Naive thymus-derived CD4-positive, alpha-beta T cell (primary cell): Measurements from ENCODE around the gene POU6F2. TPM values are rescaled to one million over a fixed set of nuclear protein-coding genes. Genes with fewer than 3 reads are reported as not detected.
"Not testable (repeated sequence)": the region's sequence is repeated elsewhere in the genome, so short reads cannot be mapped to it uniquely, and the experiment has no call there.

Experiments used
- ATAC-seq: fragments of 150-1000 bp; cut with Tn5 transposase; 2 replicates; pipeline ENCODE4 v1.10.0; 2021; ENCODE audit warnings: mild to moderate bottlenecking, moderate library complexity
- CTCF ChIA-PET: fragments of 350-600 bp; sonication (Branson Sonifier 250); formaldehyde crosslinking; loops from one replicate; lab custom pipeline; 2021; ENCODE audit warnings: antibody characterized with exemption; lab: Charles Lee
- POLR2A ChIA-PET: fragments of 350-600 bp; sonication (Branson Sonifier 250); formaldehyde crosslinking; loops from one replicate; lab custom pipeline; 2021; ENCODE audit warnings: antibody characterized with exemption, inconsistent platforms; lab: Charles Lee
- DNase-seq, 9 donors: peaks; one replicate each; pipeline versions ENCODE4 v3.0.0 to v3.0.0-alpha.2; 2020 to 2022; ENCODE audit warnings: mixed read lengths in 1 of 9
- H3K27ac ChIP-seq: one replicate; pipeline ENCODE4 v1.7.0; 2013; ENCODE audit warnings: mild to moderate bottlenecking, low read depth, low read length, moderate library complexity
- H3K27me3 ChIP-seq, 2 donors: one replicate each; pipeline ENCODE4 v1.7.0; 2013; ENCODE audit warnings: low read length in 2 of 2, mild to moderate bottlenecking in 2 of 2, moderate library complexity in 2 of 2; ENCODE audit not compliant: control insufficient read depth in 2 of 2, insufficient read depth in 2 of 2
- H3K36me3 ChIP-seq, 3 experiments: 1 replicate in 2 of 3; 2 replicates in 1 of 3; pipeline ENCODE4 v1.7.0; 2013; ENCODE audit warnings: low read length in 3 of 3, mild to moderate bottlenecking in 3 of 3, moderate library complexity in 1 of 3; ENCODE audit not compliant: insufficient read depth in 3 of 3, control insufficient read depth in 2 of 3
- H3K4me1 ChIP-seq, 2 donors: one replicate each; pipeline ENCODE4 v1.7.0; 2013; ENCODE audit warnings: low read length in 2 of 2, mild to moderate bottlenecking in 2 of 2, moderate library complexity in 1 of 2; ENCODE audit not compliant: control insufficient read depth in 2 of 2, insufficient read depth in 2 of 2
- H3K4me3 ChIP-seq: 2 replicates; pipeline ENCODE4 v1.7.0; 2013; ENCODE audit warnings: mild to moderate bottlenecking, low read length
- H3K9me3 ChIP-seq, 3 experiments: 1 replicate in 2 of 3; 2 replicates in 1 of 3; pipeline ENCODE4 v1.7.0; 2013; ENCODE audit warnings: low read length in 3 of 3; ENCODE audit not compliant: control insufficient read depth in 2 of 3
- H3K27ac Mint-ChIP-seq, 9 donors: one replicate each; pipeline ENCODE4 v1.8.0; 2020 to 2022; ENCODE audit warnings: mixed read lengths in 9 of 9, mild to moderate bottlenecking in 8 of 9, moderate library complexity in 5 of 9, inconsistent platforms in 2 of 9
- H3K27me3 Mint-ChIP-seq, 5 donors: one replicate each; pipeline ENCODE4 v1.8.0; 2021 to 2022; ENCODE audit warnings: mixed read lengths in 5 of 5, mild to moderate bottlenecking in 1 of 5
- H3K36me3 Mint-ChIP-seq, 5 donors: one replicate each; pipeline ENCODE4 v1.8.0; 2020 to 2022; ENCODE audit warnings: mixed read lengths in 5 of 5, mild to moderate bottlenecking in 3 of 5, inconsistent platforms in 1 of 5
- H3K4me1 Mint-ChIP-seq, 7 donors: one replicate each; pipeline ENCODE4 v1.8.0; 2020 to 2022; ENCODE audit warnings: mixed read lengths in 7 of 7, mild to moderate bottlenecking in 3 of 7, inconsistent platforms in 1 of 7
- H3K4me3 Mint-ChIP-seq, 10 donors: one replicate each; pipeline ENCODE4 v1.8.0; 2020 to 2022; ENCODE audit warnings: mild to moderate bottlenecking in 10 of 10, mixed read lengths in 10 of 10, moderate library complexity in 6 of 10, inconsistent platforms in 2 of 10
- H3K9me3 Mint-ChIP-seq, 11 donors: one replicate each; pipeline ENCODE4 v1.8.0; 2020 to 2022; ENCODE audit warnings: mixed read lengths in 11 of 11, mild to moderate bottlenecking in 4 of 11, inconsistent platforms in 1 of 11, moderate library complexity in 1 of 11
- intact Hi-C, 2 donors: fragments of 100-400 bp; cut with micrococcal nuclease; formaldehyde crosslinking; loops; one replicate each; pipeline ENCODE4 v1.15.1; 2023
- polyA plus RNA-seq, 2 donors: library from polyadenylated mRNA; unstranded; fragments of 300-500 nt; fragmentation: Illumina TruSeq; gene quantifications; one replicate each; pipeline ENCODE4 v1.2.3, GENCODE V29; 2021
- total RNA-seq, 6 experiments: library from RNA in 5 of 6; stranded (reverse) in 5 of 6; gene quantifications; 1 replicate in 5 of 6; 2 replicates in 1 of 6; pipeline ENCODE4 v1.2.3 and lab custom pipeline; 2021 to 2026

Gene POU6F2
- total and polyA plus RNA-seq, 7 experiments from 2014 or later = 0.24 TPM; not detected in 6

- ATAC-seq (no peak), DNase-seq (no peak)
- Histone ChIP-seq H3K36me3 (no peaks in the 10 kb centered on the region), H3K27me3 (no peaks in the 10 kb centered on the region), H3K4me3 (no peak overlapping the region), H3K27ac (no peak overlapping the region), H3K9me3 (no peaks in the 10 kb centered on the region), H3K4me1 (no peaks in the 10 kb centered on the region)
- Mint-ChIP-seq H3K4me1 (no peaks in the 10 kb centered on the region), H3K27me3 (peaks cover 0 to 19% (median 7%) of the 10 kb centered on the region in 5 donors), H3K4me3 (no peak overlapping the region), H3K9me3 (peaks cover 0 to 4% (median 0%) of the 10 kb centered on the region in 11 donors), H3K36me3 (no peaks in the 10 kb centered on the region), H3K27ac (no peak overlapping the region)
- ChIA-PET POLR2A (no interaction called here), CTCF (interaction anchor here (0.7 kb wide), 1 partner anchor 82 kb away, joined by 7 read pairs; no protein-coding TSS in a partner anchor)
- intact Hi-C loops = no loop called here
These were observed 397.6 kb downstream of the POU6F2 start for GRCh38 chr7:39375047-39375873.

GRCh38 chr7:39375874-39376190 lies 398.1 kb downstream of the POU6F2 start:
- ATAC-seq (no peak), DNase-seq (no peak)
- Mint-ChIP-seq H3K4me1 (no peaks in the 10 kb centered on the region), H3K27me3 (peaks cover 0 to 19% (median 7%) of the 10 kb centered on the region in 5 donors), H3K36me3 (no peaks in the 10 kb centered on the region), H3K27ac (no peak overlapping the region), H3K4me3 (no peak overlapping the region), H3K9me3 (peaks cover 0 to 2% (median 0%) of the 10 kb centered on the region in 11 donors)
- Histone ChIP-seq H3K9me3 (no peaks in the 10 kb centered on the region), H3K4me1 (no peaks in the 10 kb centered on the region), H3K4me3 (no peak overlapping the region), H3K36me3 (no peaks in the 10 kb centered on the region), H3K27ac (no peak overlapping the region), H3K27me3 (no peaks in the 10 kb centered on the region)
- ChIA-PET CTCF (no interaction called here), POLR2A (no interaction called here)
- intact Hi-C loops = no loop called here

GRCh38 chr7:39376881-39377280 lies 399.2 kb downstream of the POU6F2 start:
- CTCF ChIA-PET = not testable (repeated sequence)

GRCh38 chr7:39379416-39379815 lies 401.7 kb downstream of the POU6F2 start:
- H3K4me1 Mint-ChIP-seq = no peaks in the 10 kb centered on the region
- Histone ChIP-seq H3K27me3 (no peaks in the 10 kb centered on the region), H3K36me3 (no peaks in the 10 kb centered on the region), H3K9me3 (no peaks in the 10 kb centered on the region), H3K4me3 (no peak overlapping the region), H3K27ac (no peak overlapping the region), H3K4me1 (no peaks in the 10 kb centered on the region)
- ChIA-PET CTCF (interaction anchor here (0.5 kb wide), 1 partner anchor 89 kb away, joined by 3 read pairs; no protein-coding TSS in a partner anchor), POLR2A (no interaction called here)
- intact Hi-C loops = no loop called here
- ATAC-seq = no peak
- DNase-seq = no peak
- H3K27ac Mint-ChIP-seq = no peak overlapping the region
- no peak overlapping the region for H3K4me3 Mint-ChIP-seq
- H3K36me3 Mint-ChIP-seq = no peaks in the 10 kb centered on the region
- H3K9me3 Mint-ChIP-seq = peaks cover 0 to 2% (median 0%) of the 10 kb centered on the region in 11 donors
- peaks cover under 1 to 27% (median 8%) of the 10 kb centered on the region in 5 donors for H3K27me3 Mint-ChIP-seq

More at GRCh38 chr7:39376881-39377280, 399.2 kb downstream of the POU6F2 start:
- H3K9me3 Mint-ChIP-seq, H3K9me3 ChIP-seq, H3K4me1 ChIP-seq, H3K27ac ChIP-seq, POLR2A ChIA-PET, H3K27ac Mint-ChIP-seq, intact Hi-C loops, H3K27me3 ChIP-seq, H3K4me1 Mint-ChIP-seq, ATAC-seq, DNase-seq, H3K4me3 Mint-ChIP-seq, H3K36me3 Mint-ChIP-seq, H3K4me3 ChIP-seq, H3K36me3 ChIP-seq: not testable (repeated sequence)
- H3K27me3 Mint-ChIP-seq = peaks cover 0 to 19% (median 3%) of the 10 kb centered on the region in 5 donors

- Histone ChIP-seq H3K4me1 (no peaks in the 10 kb centered on the region), H3K36me3 (no peaks in the 10 kb centered on the region), H3K9me3 (no peaks in the 10 kb centered on the region), H3K27ac (no peak overlapping the region), H3K27me3 (no peaks in the 10 kb centered on the region), H3K4me3 (no peak overlapping the region)
- intact Hi-C loops = no loop called here
- Mint-ChIP-seq H3K27ac (no peak overlapping the region), H3K9me3 (peaks cover 0 to 3% (median 0%) of the 10 kb centered on the region in 11 donors), H3K4me1 (no peaks in the 10 kb centered on the region), H3K36me3 (peaks cover 0 to 3% (median 0%) of the 10 kb centered on the region in 5 donors), H3K27me3 (peaks cover 7 to 34% (median 14%) of the 10 kb centered on the region in 5 donors), H3K4me3 (no peak overlapping the region)
- no peak for ATAC-seq
- no peak for DNase-seq
- CTCF ChIA-PET = no interaction called here
- POLR2A ChIA-PET = no interaction called here
These were observed 405.4 kb downstream of the POU6F2 start for GRCh38 chr7:39383136-39383535.

- peaks cover 0 to 3% (median 0%) of the 10 kb centered on the region in 11 donors for H3K9me3 Mint-ChIP-seq
- Histone ChIP-seq H3K4me3 (no peak overlapping the region), H3K9me3 (no peaks in the 10 kb centered on the region), H3K27ac (no peak overlapping the region), H3K27me3 (no peaks in the 10 kb centered on the region), H3K4me1 (no peaks in the 10 kb centered on the region), H3K36me3 (no peaks in the 10 kb centered on the region)
- no peaks in the 10 kb centered on the region for H3K4me1 Mint-ChIP-seq
- DNase-seq = no peak
- no peak overlapping the region for H3K4me3 Mint-ChIP-seq
- ChIA-PET POLR2A (no interaction called here), CTCF (no interaction called here)
- intact Hi-C loops = no loop called here
- H3K36me3 Mint-ChIP-seq = peaks cover 0 to 3% (median 0%) of the 10 kb centered on the region in 5 donors
- peaks cover 11 to 31% (median 14%) of the 10 kb centered on the region in 5 donors for H3K27me3 Mint-ChIP-seq
- ATAC-seq = no peak
- no peak overlapping the region for H3K27ac Mint-ChIP-seq
These were observed 406.7 kb downstream of the POU6F2 start for GRCh38 chr7:39384386-39384785.
